CD4-positive, CD25-positive, alpha-beta regulatory T cell (primary cell): ENCODE measurements around the gene MYBPH. TPM values are rescaled to one million over a fixed set of nuclear protein-coding genes. Genes with fewer than 3 reads are reported as not detected.

Experiments
- ATAC-seq, 2 donors: fragments of 150-1000 bp; cut with Tn5 transposase; one replicate each; pipeline ENCODE4 v1.10.0; 2021; ENCODE audit warnings: low read depth in 2 of 2, moderate number of reproducible peaks in 2 of 2, moderate library complexity in 1 of 2
- DNase-seq, 3 donors: peaks; one replicate each; pipeline versions ENCODE4 v3.0.0 to v3.0.0-alpha.2; 2012 to 2022; ENCODE audit warnings: mixed read lengths in 1 of 3
- H3K27ac ChIP-seq: one replicate; pipeline ENCODE4 v1.7.0; 2013; ENCODE audit warnings: mild to moderate bottlenecking, low read length; ENCODE audit not compliant: insufficient read depth, poor library complexity, severe bottlenecking
- H3K27me3 ChIP-seq: one replicate; pipeline ENCODE4 v1.7.0; 2013; ENCODE audit warnings: low read length; ENCODE audit not compliant: control insufficient read depth, insufficient read depth
- H3K36me3 ChIP-seq: one replicate; pipeline ENCODE4 v1.7.0; 2013; ENCODE audit warnings: mild to moderate bottlenecking, low read length, moderate library complexity; ENCODE audit not compliant: control insufficient read depth, insufficient read depth
- H3K4me1 ChIP-seq: 2 replicates; pipeline ENCODE4 v1.7.0; 2013; ENCODE audit warnings: mild to moderate bottlenecking, low read length; ENCODE audit not compliant: insufficient read depth, control insufficient read depth, poor library complexity, severe bottlenecking
- H3K4me3 ChIP-seq: one replicate; pipeline ENCODE4 v1.7.0; 2013; ENCODE audit warnings: low read depth, mild to moderate bottlenecking, low read length, moderate library complexity
- H3K9me3 ChIP-seq, 2 experiments: 1 replicate in 1 of 2; 2 replicates in 1 of 2; pipeline ENCODE4 v1.7.0; 2013; ENCODE audit warnings: low read length in 2 of 2, mild to moderate bottlenecking in 1 of 2, moderate library complexity in 1 of 2; ENCODE audit not compliant: control insufficient read depth in 2 of 2
- H3K27ac Mint-ChIP-seq, 3 donors: one replicate each; pipeline ENCODE4 v1.8.0; 2020 to 2022; ENCODE audit warnings: mild to moderate bottlenecking in 3 of 3, mixed read lengths in 3 of 3, moderate library complexity in 2 of 3
- H3K27me3 Mint-ChIP-seq: one replicate; pipeline ENCODE4 v1.8.0; 2022; ENCODE audit warnings: mild to moderate bottlenecking, mixed read lengths
- H3K36me3 Mint-ChIP-seq: one replicate; pipeline ENCODE4 v1.8.0; 2020; ENCODE audit warnings: mixed read lengths
- H3K4me1 Mint-ChIP-seq, 4 donors: one replicate each; pipeline ENCODE4 v1.8.0; 2020 to 2022; ENCODE audit warnings: mixed read lengths in 4 of 4, mild to moderate bottlenecking in 1 of 4
- H3K4me3 Mint-ChIP-seq, 4 donors: one replicate each; pipeline ENCODE4 v1.8.0; 2020 to 2022; ENCODE audit warnings: mild to moderate bottlenecking in 4 of 4, mixed read lengths in 4 of 4, moderate library complexity in 3 of 4
- H3K9me3 Mint-ChIP-seq, 7 donors: one replicate each; pipeline ENCODE4 v1.8.0; 2020 to 2022; ENCODE audit warnings: mixed read lengths in 7 of 7, mild to moderate bottlenecking in 3 of 7, moderate library complexity in 2 of 7
- polyA plus RNA-seq, 4 donors: library from polyadenylated mRNA; unstranded; fragments of 300-500 nt; fragmentation: Illumina TruSeq; gene quantifications; one replicate each; pipeline ENCODE4 v1.2.3, GENCODE V29; 2021
- total RNA-seq: library from RNA; stranded (reverse); gene quantifications from one replicate; pipeline ENCODE4 v1.2.3, GENCODE V29; 2022

MYBPH gene
- total and polyA plus RNA-seq, 5 donors from 2014 or later, result not detected

DNA sequence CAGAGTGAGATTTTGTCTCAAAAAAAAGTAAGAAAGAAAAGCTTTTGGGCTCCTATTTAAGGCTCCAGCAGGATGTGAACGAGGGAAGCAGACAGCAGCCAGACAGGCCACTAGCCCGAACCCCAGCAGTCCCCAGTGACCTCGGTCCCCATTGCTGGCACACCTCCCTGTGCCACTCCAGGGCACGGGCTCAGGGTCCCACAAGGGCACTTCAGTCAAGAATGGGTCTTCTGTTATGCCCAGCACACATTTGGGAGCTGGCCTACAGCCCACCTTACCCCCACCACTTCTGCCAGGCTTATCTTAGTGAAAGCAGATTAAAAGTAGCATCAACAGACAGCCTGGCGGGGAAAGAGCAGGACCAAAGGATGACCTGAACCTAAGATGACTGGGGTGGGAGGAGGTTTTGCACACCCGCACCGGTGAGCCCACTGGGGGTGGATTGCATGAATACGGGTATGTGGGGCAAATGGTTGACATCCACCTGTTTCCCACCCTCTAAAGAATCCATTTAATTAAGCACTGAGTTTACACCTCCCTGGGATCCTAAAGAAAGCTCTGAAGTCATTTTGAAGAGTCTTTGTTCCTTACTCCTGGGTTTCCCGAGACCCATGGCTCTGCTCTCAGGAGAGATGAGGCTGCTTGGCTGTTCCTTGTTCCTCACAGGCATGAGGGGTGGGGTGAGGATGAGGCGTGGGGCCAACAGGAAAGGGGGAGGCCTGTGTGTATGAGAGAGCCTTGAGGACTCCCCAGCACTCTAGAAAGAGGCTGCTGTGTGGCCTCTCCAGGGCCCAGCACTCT lies 6.2 kb upstream of the MYBPH start:
- Histone ChIP-seq H3K36me3 (no peaks in the 10 kb centered on the region), H3K27me3 (no peaks in the 10 kb centered on the region), H3K4me1 (no peaks in the 10 kb centered on the region), H3K9me3 (no peaks in the 10 kb centered on the region), H3K4me3 (no peak overlapping the region), H3K27ac (no peak overlapping the region)
- H3K27me3 Mint-ChIP-seq, result peaks cover 11% of the 10 kb centered on the region
- no peak overlapping the region for H3K4me3 Mint-ChIP-seq
- ATAC-seq (no peak), DNase-seq (no peak)
- no peaks in the 10 kb centered on the region for H3K9me3 Mint-ChIP-seq
- H3K27ac Mint-ChIP-seq, result no peak overlapping the region
- no peaks in the 10 kb centered on the region for H3K36me3 Mint-ChIP-seq
- no peaks in the 10 kb centered on the region for H3K4me1 Mint-ChIP-seq

DNA sequence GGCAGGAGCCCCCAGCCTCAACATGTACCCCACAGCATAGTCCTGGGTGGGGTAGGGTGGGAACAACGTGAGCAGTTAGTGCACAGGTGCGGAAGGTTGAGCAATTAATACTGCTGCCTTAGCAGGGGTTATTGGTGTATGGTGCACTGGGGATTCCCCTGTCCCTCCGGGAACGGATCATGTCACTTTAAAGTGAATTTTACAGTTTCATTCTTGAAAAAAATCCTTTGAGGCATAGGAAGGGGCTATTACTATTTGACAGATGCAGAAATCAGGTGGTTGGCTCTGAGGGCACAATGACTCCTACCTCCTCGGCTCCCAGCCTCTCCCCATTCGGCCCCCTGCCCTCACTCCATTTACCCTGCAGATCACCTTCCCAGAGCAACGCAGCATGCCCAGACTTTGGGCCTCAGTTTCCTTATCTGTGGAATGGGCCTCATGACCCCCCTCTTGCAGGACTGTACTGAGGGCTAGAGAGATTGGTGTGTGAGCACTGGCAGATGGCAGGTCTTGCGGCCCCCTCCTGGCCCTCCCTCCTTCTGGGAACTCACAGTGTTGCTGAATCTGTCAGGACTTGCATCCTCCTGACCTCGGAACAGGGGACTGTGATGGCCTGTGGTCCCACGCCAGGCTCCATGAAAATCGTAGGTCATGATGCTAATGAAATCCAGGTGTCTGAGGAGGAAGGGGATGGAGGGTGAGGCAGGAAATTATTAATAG lies 5.1 kb upstream of the MYBPH start:
- H3K27me3 ChIP-seq, result no peaks in the 10 kb centered on the region
- no peak overlapping the region for H3K4me3 ChIP-seq
- no peaks in the 10 kb centered on the region for H3K9me3 ChIP-seq
- Mint-ChIP-seq H3K9me3 (no peaks in the 10 kb centered on the region), H3K4me3 (no peak overlapping the region), H3K27ac (no peak overlapping the region), H3K36me3 (no peaks in the 10 kb centered on the region), H3K27me3 (peaks cover 5% of the 10 kb centered on the region), H3K4me1 (no peaks in the 10 kb centered on the region)
- no peaks in the 10 kb centered on the region for H3K36me3 ChIP-seq
- H3K4me1 ChIP-seq, result no peaks in the 10 kb centered on the region
- no peak for DNase-seq
- no peak overlapping the region for H3K27ac ChIP-seq
- no peak for ATAC-seq

DNA sequence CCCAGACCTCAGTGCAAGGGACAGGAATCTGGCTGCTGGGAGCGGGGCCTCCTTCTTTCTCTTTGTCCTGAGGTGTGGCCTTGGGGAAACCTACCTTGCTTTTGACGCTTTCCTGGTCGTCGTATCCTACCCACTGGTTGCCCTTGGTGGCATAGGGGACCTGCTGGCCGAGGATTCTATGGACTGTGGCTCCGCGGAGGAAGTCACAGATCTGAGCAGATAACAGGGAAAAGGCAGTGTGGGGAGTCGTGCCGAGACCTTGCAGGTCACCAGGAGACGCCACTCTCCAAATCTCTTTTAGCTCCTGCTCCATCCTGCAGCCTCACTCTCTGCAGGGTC lies 4.0 kb upstream of the MYBPH start:
- no peaks in the 10 kb centered on the region for H3K27me3 ChIP-seq
- Mint-ChIP-seq H3K27me3 (peaks cover 5% of the 10 kb centered on the region), H3K36me3 (no peaks in the 10 kb centered on the region), H3K27ac (no peak overlapping the region), H3K4me3 (no peak overlapping the region), H3K9me3 (no peaks in the 10 kb centered on the region), H3K4me1 (no peaks in the 10 kb centered on the region)
- H3K36me3 ChIP-seq, result no peaks in the 10 kb centered on the region
- DNase-seq (no peak), ATAC-seq (no peak)
- no peaks in the 10 kb centered on the region for H3K9me3 ChIP-seq
- H3K4me3 ChIP-seq, result no peak overlapping the region
- H3K27ac ChIP-seq, result no peak overlapping the region
- no peaks in the 10 kb centered on the region for H3K4me1 ChIP-seq

DNA sequence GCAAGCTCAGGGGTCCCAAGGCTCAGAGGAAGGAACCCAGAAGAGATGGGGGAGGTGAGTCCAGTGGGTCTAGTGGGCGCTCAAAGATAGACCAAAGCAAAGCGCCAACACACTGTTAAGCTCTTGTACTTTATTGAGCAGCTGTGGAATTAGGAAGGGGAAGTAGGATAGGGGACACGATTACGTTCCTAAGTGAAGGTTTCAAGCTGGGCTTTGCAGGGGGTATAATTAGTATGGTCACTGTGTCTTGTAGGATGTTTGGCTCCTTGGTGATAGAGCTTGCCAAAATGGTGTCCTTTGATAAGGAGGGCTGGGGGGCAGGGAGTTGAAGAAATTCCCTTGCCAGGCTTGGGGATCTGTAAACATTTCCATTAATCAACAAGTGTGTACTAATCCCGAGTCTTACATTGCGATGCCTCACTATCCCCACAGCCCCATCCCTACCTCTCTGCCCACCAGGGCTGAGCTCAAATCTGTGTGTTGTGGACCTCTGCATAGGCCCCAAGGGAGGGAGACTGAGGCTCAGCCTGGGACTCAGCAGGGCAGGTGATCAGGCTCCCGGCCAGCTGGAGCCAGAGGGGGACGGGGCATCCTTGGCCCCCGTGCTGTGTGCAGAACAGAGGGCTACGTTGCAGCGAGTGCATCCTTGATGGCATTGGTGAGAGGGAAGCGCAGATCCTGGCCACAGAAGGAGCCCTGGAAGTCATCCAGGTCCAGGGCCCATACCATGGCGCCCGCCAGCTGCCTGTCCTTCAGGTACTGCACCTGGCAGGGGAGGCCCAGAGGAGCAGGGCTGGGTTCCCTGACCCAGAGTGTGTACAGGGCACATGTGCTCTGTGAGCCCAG lies 3.4 kb upstream of the MYBPH start:
- Histone ChIP-seq H3K36me3 (no peaks in the 10 kb centered on the region), H3K4me1 (no peaks in the 10 kb centered on the region), H3K27me3 (no peaks in the 10 kb centered on the region), H3K4me3 (no peak overlapping the region), H3K9me3 (no peaks in the 10 kb centered on the region), H3K27ac (no peak overlapping the region)
- peaks cover 9% of the 10 kb centered on the region for H3K27me3 Mint-ChIP-seq
- H3K9me3 Mint-ChIP-seq, result no peaks in the 10 kb centered on the region
- H3K27ac Mint-ChIP-seq, result no peak overlapping the region
- DNase-seq (no peak), ATAC-seq (no peak)
- H3K4me1 Mint-ChIP-seq, result no peaks in the 10 kb centered on the region
- H3K36me3 Mint-ChIP-seq, result no peaks in the 10 kb centered on the region
- no peak overlapping the region for H3K4me3 Mint-ChIP-seq

DNA sequence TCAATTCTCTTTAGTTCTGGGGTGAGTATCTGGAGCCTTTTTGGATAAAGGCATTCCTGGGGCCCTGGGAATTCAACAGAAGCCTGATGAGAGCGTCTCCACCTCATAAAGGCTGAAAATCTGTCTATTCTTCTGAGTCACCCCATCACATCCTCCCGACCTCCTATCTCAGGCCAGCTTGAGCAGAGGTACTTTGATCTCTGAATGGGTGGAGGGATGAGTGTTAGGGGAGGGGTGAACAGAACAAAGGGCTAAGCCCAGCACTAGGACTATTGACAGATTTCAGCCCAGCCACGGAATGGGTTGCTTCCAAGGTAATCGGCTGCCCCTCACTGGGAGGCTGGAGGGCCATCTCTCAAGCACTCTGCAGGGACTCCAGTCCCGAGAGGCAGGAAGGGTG lies 2.5 kb upstream of the MYBPH start:
- H3K36me3 ChIP-seq, result no peaks in the 10 kb centered on the region
- H3K27me3 Mint-ChIP-seq, result peaks cover 9% of the 10 kb centered on the region
- H3K4me1 Mint-ChIP-seq, result no peaks in the 10 kb centered on the region
- H3K9me3 ChIP-seq, result no peaks in the 10 kb centered on the region
- no peaks in the 10 kb centered on the region for H3K9me3 Mint-ChIP-seq
- DNase-seq (no peak), ATAC-seq (no peak)
- H3K4me1 ChIP-seq, result no peaks in the 10 kb centered on the region
- H3K4me3 Mint-ChIP-seq, result no peak overlapping the region
- H3K27ac Mint-ChIP-seq, result no peak overlapping the region
- H3K4me3 ChIP-seq, result no peak overlapping the region
- no peak overlapping the region for H3K27ac ChIP-seq
- no peaks in the 10 kb centered on the region for H3K27me3 ChIP-seq
- no peaks in the 10 kb centered on the region for H3K36me3 Mint-ChIP-seq

DNA sequence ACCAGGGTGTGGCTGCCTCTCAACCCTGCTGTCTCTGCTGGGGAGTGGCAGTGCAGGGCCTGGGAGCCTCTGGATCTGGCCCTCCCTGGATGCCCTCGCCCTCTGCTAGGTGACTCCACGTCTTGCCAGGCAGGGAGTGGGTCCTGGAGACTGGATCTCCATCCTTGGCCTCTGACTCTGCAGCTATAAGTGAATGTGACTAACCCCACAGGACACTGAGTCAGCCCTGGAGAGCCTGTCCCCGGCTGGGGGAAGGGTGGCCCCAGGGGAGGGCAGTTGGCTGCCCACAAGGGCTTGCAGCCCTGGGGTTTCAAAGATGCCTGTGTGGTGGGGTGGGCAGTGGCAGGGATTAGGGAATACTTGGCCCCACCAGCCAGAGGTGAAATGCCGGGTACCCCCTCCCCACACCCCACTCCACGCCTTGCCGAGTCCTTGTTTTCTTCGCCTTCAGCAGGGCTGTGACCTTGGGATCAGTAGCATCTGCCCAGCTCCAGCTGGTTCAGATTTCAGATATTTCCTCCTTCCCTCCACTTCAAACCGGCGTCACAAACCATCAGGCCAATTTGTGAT lies 1.9 kb upstream of the MYBPH start:
- Histone ChIP-seq H3K9me3 (no peaks in the 10 kb centered on the region), H3K36me3 (no peaks in the 10 kb centered on the region), H3K4me3 (no peak overlapping the region), H3K4me1 (no peaks in the 10 kb centered on the region), H3K27ac (no peak overlapping the region), H3K27me3 (no peaks in the 10 kb centered on the region)
- DNase-seq (no peak), ATAC-seq (no peak)
- no peak overlapping the region for H3K27ac Mint-ChIP-seq
- H3K36me3 Mint-ChIP-seq, result no peaks in the 10 kb centered on the region
- H3K4me3 Mint-ChIP-seq, result no peak overlapping the region
- H3K9me3 Mint-ChIP-seq, result no peaks in the 10 kb centered on the region
- no peaks in the 10 kb centered on the region for H3K4me1 Mint-ChIP-seq
- H3K27me3 Mint-ChIP-seq, result peaks cover 9% of the 10 kb centered on the region

DNA sequence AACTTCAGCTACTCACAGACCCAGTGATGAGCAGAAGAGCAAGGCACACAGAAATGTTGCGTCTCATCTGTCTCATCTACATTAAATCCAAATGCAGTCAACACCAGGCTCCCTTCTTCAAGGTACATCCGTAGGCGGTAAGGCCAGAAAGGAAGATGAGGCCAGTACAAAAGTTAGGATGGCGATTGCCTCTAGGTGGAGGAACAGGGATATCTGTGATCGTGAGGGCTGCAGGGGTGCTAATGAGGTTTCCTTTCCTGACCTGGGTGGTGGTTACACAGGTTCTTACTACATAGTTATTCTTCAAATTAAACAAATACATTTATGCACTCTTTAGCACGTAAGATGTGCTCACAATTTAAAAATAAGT lies 1.4 kb upstream of the MYBPH start:
- H3K27me3 Mint-ChIP-seq, result peaks cover 9% of the 10 kb centered on the region
- H3K4me3 Mint-ChIP-seq, result no peak overlapping the region

More for the DNA sequence above, 1.4 kb upstream of the MYBPH start:
- Histone ChIP-seq H3K27me3 (no peaks in the 10 kb centered on the region), H3K36me3 (no peaks in the 10 kb centered on the region), H3K9me3 (no peaks in the 10 kb centered on the region), H3K27ac (no peak overlapping the region), H3K4me1 (no peaks in the 10 kb centered on the region), H3K4me3 (no peak overlapping the region)
- no peak for ATAC-seq
- Mint-ChIP-seq H3K9me3 (no peaks in the 10 kb centered on the region), H3K4me1 (no peaks in the 10 kb centered on the region), H3K36me3 (no peaks in the 10 kb centered on the region), H3K27ac (no peak overlapping the region)
- DNase-seq, result no peak
